Mesenchymal stem cell (in vitro differentiated cells and primary cell): ENCODE results near the gene PRIM1.
"Not testable (repeated sequence)": the region's sequence is repeated elsewhere in the genome, so short reads cannot be mapped to it uniquely, and the experiment has no call there.

Experiments used
- DNase-seq: peaks from one replicate; pipeline ENCODE4 v3.0.0-alpha.2; 2013
- H2AFZ ChIP-seq: one replicate; pipeline ENCODE4 v1.6.1; 2013; ENCODE audit warnings: low read depth, mild to moderate bottlenecking, control low read depth, inconsistent platforms, low read length, moderate library complexity
- H2AK5ac ChIP-seq: 2 replicates; pipeline ENCODE4 v1.6.1; 2013; ENCODE audit warnings: low read length, moderate library complexity, mild to moderate bottlenecking, inconsistent platforms; ENCODE audit not compliant: severe bottlenecking
- H2BK120ac ChIP-seq: one replicate; pipeline ENCODE4 v1.6.1; 2013; ENCODE audit warnings: low read depth, mild to moderate bottlenecking, inconsistent platforms, low read length, moderate library complexity
- H2BK12ac ChIP-seq, 2 experiments: one replicate each; pipeline ENCODE4 v1.6.1; 2013; ENCODE audit warnings: inconsistent platforms in 2 of 2, low read length in 2 of 2, mild to moderate bottlenecking in 2 of 2, moderate library complexity in 2 of 2, control low read depth in 1 of 2
- H2BK15ac ChIP-seq: one replicate; pipeline ENCODE4 v1.6.1; 2013; ENCODE audit warnings: mild to moderate bottlenecking, low read depth, inconsistent platforms; ENCODE audit not compliant: poor library complexity, severe bottlenecking
- H2BK5ac ChIP-seq: 2 replicates; pipeline ENCODE4 v1.6.1; 2013; ENCODE audit warnings: low read depth, mild to moderate bottlenecking, low read length, control low read depth, inconsistent platforms; ENCODE audit not compliant: poor library complexity, severe bottlenecking
- H3K14ac ChIP-seq, 2 experiments: one replicate each; pipeline ENCODE4 v1.6.1; 2013; ENCODE audit warnings: inconsistent platforms in 2 of 2, low read length in 2 of 2, control low read depth in 1 of 2, mild to moderate bottlenecking in 1 of 2, moderate library complexity in 1 of 2
- H3K18ac ChIP-seq, 2 experiments: one replicate each; pipeline ENCODE4 v1.6.1; 2013; ENCODE audit warnings: inconsistent platforms in 2 of 2, low read length in 2 of 2, control low read depth in 1 of 2, low read depth in 1 of 2, mild to moderate bottlenecking in 1 of 2
- H3K23ac ChIP-seq, 2 experiments: one replicate each; pipeline ENCODE4 v1.6.1; 2013; ENCODE audit warnings: inconsistent platforms in 2 of 2, low read length in 2 of 2, mild to moderate bottlenecking in 2 of 2, moderate library complexity in 2 of 2, control low read depth in 1 of 2
- H3K27ac ChIP-seq: 2 replicates; pipeline ENCODE4 v1.5.1; 2013; ENCODE audit warnings: mild to moderate bottlenecking, moderate library complexity, low read length, control low read depth, inconsistent platforms; ENCODE audit not compliant: poor library complexity, severe bottlenecking
- H3K27me3 ChIP-seq, 2 experiments: 2 replicates each; pipeline versions ENCODE4 v1.6.1 to v1.7.0; 2013; ENCODE audit warnings: low read length in 2 of 2, mild to moderate bottlenecking in 2 of 2, moderate library complexity in 2 of 2, control low read depth in 1 of 2, inconsistent platforms in 1 of 2; ENCODE audit not compliant: control insufficient read depth in 1 of 2, insufficient read depth in 1 of 2
- H3K36me3 ChIP-seq, 2 experiments: 2 replicates each; pipeline versions ENCODE4 v1.6.1 to v1.7.0; 2013; ENCODE audit warnings: low read length in 2 of 2, control low read depth in 1 of 2, inconsistent platforms in 1 of 2, low read depth in 1 of 2, mild to moderate bottlenecking in 1 of 2; ENCODE audit not compliant: insufficient read depth in 2 of 2, control insufficient read depth in 1 of 2
- H3K4ac ChIP-seq, 2 experiments: one replicate each; pipeline ENCODE4 v1.6.1; 2013; ENCODE audit warnings: inconsistent platforms in 2 of 2, low read length in 2 of 2, mild to moderate bottlenecking in 2 of 2, moderate library complexity in 2 of 2, control low read depth in 1 of 2, low read depth in 1 of 2
- H3K4me1 ChIP-seq: 2 replicates; pipeline ENCODE4 v1.6.1; 2013; ENCODE audit warnings: low read depth, low read length, control low read depth; ENCODE audit not compliant: control insufficient read depth, insufficient read depth
- H3K4me2 ChIP-seq: 2 replicates; pipeline ENCODE4 v1.6.1; 2013; ENCODE audit warnings: low read length, mild to moderate bottlenecking, inconsistent platforms; ENCODE audit not compliant: poor library complexity, severe bottlenecking
- H3K4me3 ChIP-seq, 2 experiments: 2 replicates each; pipeline versions ENCODE4 v1.5.1 to v1.7.0; 2013; ENCODE audit warnings: low read length in 2 of 2, mild to moderate bottlenecking in 2 of 2, control low read depth in 1 of 2, low read depth in 1 of 2; ENCODE audit not compliant: insufficient read depth in 1 of 2
- H3K79me1 ChIP-seq: replicated peaks from 2 replicates; pipeline ENCODE4 v1.6.1; 2013; ENCODE audit warnings: mild to moderate bottlenecking, control low read depth, low read length, inconsistent platforms; ENCODE audit not compliant: poor library complexity, severe bottlenecking
- H3K9ac ChIP-seq: 2 replicates; pipeline ENCODE4 v1.7.0; 2013; ENCODE audit warnings: mild to moderate bottlenecking, low read length, moderate library complexity
- H3K9me3 ChIP-seq: 2 replicates; pipeline ENCODE4 v1.7.0; 2013; ENCODE audit warnings: mild to moderate bottlenecking, low read length; ENCODE audit not compliant: control insufficient read depth
- H4K8ac ChIP-seq: one replicate; pipeline ENCODE4 v1.6.1; 2013; ENCODE audit warnings: inconsistent platforms, mild to moderate bottlenecking, low read length, moderate library complexity
- H4K91ac ChIP-seq: one replicate; pipeline ENCODE4 v1.6.1; 2013; ENCODE audit warnings: mild to moderate bottlenecking, low read length, inconsistent platforms
- WGBS: methylation state at CpG from one replicate; pipeline ENCODE4 v1.1.7; 2013; ENCODE audit warnings: mixed read lengths; 5-methylcytosine and 5-hydroxymethylcytosine counted together

PRIM1 gene

GRCh38 chr12:56749853-56750252 lies 2.3 kb downstream of the PRIM1 start:
- H3K4me1 ChIP-seq, result peaks cover 3% of the 10 kb centered on the region
- no peak overlapping the region for H2AFZ ChIP-seq
- no peak for DNase-seq
- no peak overlapping the region for H3K23ac ChIP-seq
- no peak overlapping the region for H2BK15ac ChIP-seq
- H3K9ac ChIP-seq, result no peak overlapping the region
- H2AK5ac ChIP-seq, result no peak overlapping the region
- H3K36me3 ChIP-seq, result peaks cover 0 to 8% of the 10 kb centered on the region in 2 experiments
- no peak overlapping the region for H2BK5ac ChIP-seq
- no peaks in the 10 kb centered on the region for H3K27me3 ChIP-seq
- no peaks in the 10 kb centered on the region for H3K9me3 ChIP-seq
- no peak overlapping the region for H3K14ac ChIP-seq
- H3K4me2 ChIP-seq, result no peak overlapping the region
- no peak overlapping the region for H3K4me3 ChIP-seq
- no peak overlapping the region for H2BK12ac ChIP-seq
- no peak overlapping the region for H2BK120ac ChIP-seq
- no peak overlapping the region for H3K18ac ChIP-seq
- no peak overlapping the region for H3K4ac ChIP-seq
- H4K91ac ChIP-seq, result no peak overlapping the region
- no peak overlapping the region for H3K27ac ChIP-seq
- H4K8ac ChIP-seq, result no peak overlapping the region
- H3K79me1 ChIP-seq, result no peaks in the 10 kb centered on the region

DNA sequence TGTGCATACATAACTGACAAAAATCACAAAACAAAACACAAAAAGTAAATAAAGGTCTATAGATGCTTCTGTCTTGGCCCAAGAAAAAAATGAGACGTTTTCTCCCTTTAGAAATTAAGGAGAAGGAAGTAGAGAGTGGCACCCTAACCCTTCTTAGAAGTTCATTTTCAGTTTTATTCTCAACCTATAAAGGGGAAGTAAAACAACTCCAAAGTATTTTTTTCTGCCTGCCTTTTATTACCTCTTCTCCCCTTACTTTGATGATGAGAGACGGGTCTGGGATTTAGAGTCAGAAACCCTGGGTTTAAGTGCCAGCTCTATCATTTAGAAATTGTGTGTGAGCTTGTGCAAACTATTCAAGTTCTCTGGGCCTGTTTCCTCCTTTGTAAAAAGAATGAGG lies 2.8 kb downstream of the PRIM1 start:
- no peaks in the 10 kb centered on the region for H3K27me3 ChIP-seq
- H3K36me3 ChIP-seq, result peaks cover 0 to 11% of the 10 kb centered on the region in 2 experiments
- no peak overlapping the region for H3K27ac ChIP-seq

DNA sequence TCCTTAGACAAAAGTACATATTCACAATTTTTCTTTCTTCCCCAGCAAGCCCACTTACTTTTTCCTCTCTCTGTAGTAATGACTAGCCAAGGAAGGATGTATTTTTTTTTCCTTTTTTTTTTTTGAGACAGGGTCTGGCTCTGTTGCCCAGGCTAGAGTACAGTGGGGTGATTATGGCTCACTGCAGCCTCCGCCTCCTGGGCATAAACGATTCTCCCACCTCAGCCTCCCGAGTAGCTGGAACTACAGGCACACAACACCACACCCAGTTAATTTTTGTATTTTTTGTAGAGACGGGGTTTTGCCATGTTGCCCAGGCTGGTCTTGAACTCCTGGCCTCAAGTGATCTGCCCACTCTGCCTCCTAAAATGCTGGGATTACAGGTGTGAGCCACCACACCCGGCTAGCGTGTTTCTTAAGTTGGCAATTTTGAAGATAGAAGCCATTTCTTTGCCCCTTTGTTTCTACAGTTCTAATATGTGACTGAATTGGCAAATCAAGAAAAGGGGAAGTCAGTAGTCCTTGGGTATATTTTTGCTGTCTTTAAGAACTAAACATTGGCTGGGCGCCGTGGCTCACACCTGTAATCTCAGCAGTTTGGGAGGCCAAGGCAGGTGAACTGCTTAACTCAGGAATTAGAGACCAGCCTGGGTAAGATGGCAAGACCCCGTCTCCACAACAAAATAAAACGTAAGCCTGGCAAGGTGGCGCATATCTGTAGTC lies 23.8 kb downstream of the PRIM1 start:
- Histone ChIP-seq H2BK120ac (no peak overlapping the region), H3K27ac (no peak overlapping the region), H2AK5ac (no peak overlapping the region), H3K9ac (no peak overlapping the region), H3K23ac (no peak overlapping the region), H3K4me3 (no peak overlapping the region), H3K4me2 (no peak overlapping the region), H4K8ac (no peak overlapping the region), H3K4ac (no peak overlapping the region), H2AFZ (no peak overlapping the region), H4K91ac (no peak overlapping the region), H3K36me3 (peaks cover 0 to 17% of the 10 kb centered on the region in 2 experiments), H3K18ac (no peak overlapping the region), H3K27me3 (no peaks in the 10 kb centered on the region), H2BK5ac (no peak overlapping the region), H3K79me1 (no peaks in the 10 kb centered on the region), H2BK12ac (no peak overlapping the region), H3K14ac (no peak overlapping the region), H3K4me1 (no peaks in the 10 kb centered on the region), H2BK15ac (no peak overlapping the region), H3K9me3 (no peaks in the 10 kb centered on the region)
- WGBS, result 95% methylated on average over 9 of the region's 11 CpGs
- DNase-seq, result no peak

More for the DNA sequence above, 2.8 kb downstream of the PRIM1 start:
- Histone ChIP-seq H2BK120ac (no peak overlapping the region), H3K4ac (no peak overlapping the region), H2AFZ (no peak overlapping the region), H3K4me3 (no peak overlapping the region), H3K14ac (no peak overlapping the region), H3K23ac (no peak overlapping the region), H4K8ac (no peak overlapping the region), H2BK12ac (no peak overlapping the region), H3K9ac (no peak overlapping the region), H2BK15ac (no peak overlapping the region), H3K4me1 (peaks cover 3% of the 10 kb centered on the region), H4K91ac (no peak overlapping the region), H2AK5ac (no peak overlapping the region), H2BK5ac (no peak overlapping the region), H3K4me2 (no peak overlapping the region), H3K18ac (no peak overlapping the region), H3K79me1 (no peaks in the 10 kb centered on the region), H3K9me3 (no peaks in the 10 kb centered on the region)
- no peak for DNase-seq
- WGBS, result no CpG with 5 or more reads among the region's 2 CpGs

DNA sequence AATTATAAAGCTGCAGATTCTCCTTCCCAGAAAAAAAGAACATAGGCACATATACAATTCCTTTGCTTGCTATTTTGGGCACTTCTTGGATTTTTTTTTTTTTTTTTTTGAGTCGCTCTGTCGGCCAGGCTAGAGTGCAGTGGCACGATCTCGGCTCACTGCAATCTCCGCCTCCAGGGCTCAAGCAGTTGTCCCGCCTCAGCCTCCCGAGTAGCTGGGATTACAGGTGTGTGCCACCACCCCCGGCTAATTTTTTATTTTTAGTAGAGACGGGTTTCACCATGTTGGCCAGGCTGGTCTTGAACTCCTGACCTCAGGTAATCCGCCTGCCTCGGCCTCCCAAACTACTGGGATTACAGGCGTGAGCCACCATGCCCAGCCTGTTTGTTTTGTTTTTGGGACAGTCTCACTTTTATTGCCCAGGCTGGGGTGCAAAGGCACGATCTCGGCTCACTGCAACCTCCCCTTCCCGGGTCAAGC lies 25.9 kb downstream of the PRIM1 start:
- not testable (repeated sequence) for H2AK5ac ChIP-seq, H4K91ac ChIP-seq, H2BK120ac ChIP-seq, H2BK12ac ChIP-seq, H3K14ac ChIP-seq, H3K4me2 ChIP-seq, H3K4ac ChIP-seq, H3K27me3 ChIP-seq, H2BK15ac ChIP-seq, H3K4me1 ChIP-seq, DNase-seq, H3K79me1 ChIP-seq, H3K18ac ChIP-seq, H3K9me3 ChIP-seq, H2AFZ ChIP-seq, H3K23ac ChIP-seq, H2BK5ac ChIP-seq, H4K8ac ChIP-seq
- Histone ChIP-seq H3K9ac (peak overlapping the region; percentile 98), H3K36me3 (peaks cover 5 to 26% of the 10 kb centered on the region in 2 experiments), H3K4me3 (peak overlapping the region in 1 of 2 experiments; percentile 97), H3K27ac (peak overlapping the region; percentile 97)
- 96% methylated on average over 15 of the region's 15 CpGs for WGBS
